Keratinocyte (primary cell): ENCODE data around the gene NKIRAS1. TPM values are rescaled to one million over a fixed set of nuclear protein-coding genes. Genes with fewer than 3 reads are reported as not detected.

Experiments used
- DNase-seq: peaks from one replicate; pipeline ENCODE4 v3.0.0-alpha.2; 2011; ENCODE audit warnings: low read depth, missing footprints, low spot score
- FAIRE-seq: peaks from 2 replicates; lab custom pipeline; 2011; peaks lifted over from hg19 to GRCh38; lab: Jason Lieb, UNC
- H2AFZ ChIP-seq: 2 replicates; pipeline ENCODE4 v1.6.0; 2012; ENCODE audit warnings: low read length, control low read depth, inconsistent platforms; ENCODE audit not compliant: control insufficient read depth
- H3K27ac ChIP-seq: 2 replicates; pipeline ENCODE4 v1.5.1; 2011; ENCODE audit warnings: low read length; ENCODE audit not compliant: control insufficient read depth, insufficient read depth
- H3K27me3 ChIP-seq: 3 replicates; pipeline ENCODE4 v1.6.0; 2011; ENCODE audit warnings: low read length; ENCODE audit not compliant: control insufficient read depth, insufficient read depth; ENCODE audit errors: extremely low read depth
- H3K36me3 ChIP-seq, 2 experiments: 2 replicates in 1 of 2; 3 replicates in 1 of 2; pipeline ENCODE4 v1.5.1; 2011; ENCODE audit warnings: low read length in 2 of 2, mild to moderate bottlenecking in 1 of 2; ENCODE audit not compliant: control insufficient read depth in 2 of 2, insufficient read depth in 2 of 2; ENCODE audit errors: extremely low read depth in 1 of 2
- H3K4me1 ChIP-seq: 3 replicates; pipeline ENCODE4 v1.5.1; 2011; ENCODE audit warnings: low read length; ENCODE audit not compliant: control insufficient read depth, insufficient read depth; ENCODE audit errors: extremely low read depth
- H3K4me2 ChIP-seq: 3 replicates; pipeline ENCODE4 v1.6.0; 2011; ENCODE audit warnings: low read depth, low read length; ENCODE audit not compliant: control insufficient read depth, insufficient read depth; ENCODE audit errors: extremely low read depth
- H3K4me3 ChIP-seq, 3 experiments: fragments of 200-600 bp in 1 of 3; sonication (generic) in 1 of 3; 2 replicates in 2 of 3; 3 replicates in 1 of 3; pipeline ENCODE4 v1.5.1; 2011 to 2016; ENCODE audit warnings: low read length in 3 of 3, mild to moderate bottlenecking in 3 of 3, control low read depth in 2 of 3, inconsistent platforms in 1 of 3, low read depth in 1 of 3, mixed read lengths in 1 of 3, mixed run types in 1 of 3, moderate library complexity in 1 of 3; ENCODE audit not compliant: control insufficient read depth in 2 of 3, insufficient read depth in 2 of 3; ENCODE audit errors: extremely low read depth in 1 of 3
- H3K79me2 ChIP-seq: 2 replicates; pipeline ENCODE4 v1.6.0; 2012; ENCODE audit warnings: low read length; ENCODE audit not compliant: control insufficient read depth, insufficient read depth
- H3K9ac ChIP-seq: 3 replicates; pipeline ENCODE4 v1.6.0; 2011; ENCODE audit warnings: low read length; ENCODE audit not compliant: control insufficient read depth, insufficient read depth; ENCODE audit errors: extremely low read depth
- H3K9me1 ChIP-seq: 3 replicates; pipeline ENCODE4 v1.6.0; 2011; ENCODE audit warnings: low read length; ENCODE audit not compliant: control insufficient read depth, insufficient read depth; ENCODE audit errors: extremely low read depth
- H3K9me3 ChIP-seq: 2 replicates; pipeline ENCODE4 v1.5.1; 2012; ENCODE audit warnings: low read depth, low read length; ENCODE audit not compliant: control insufficient read depth
- H4K20me1 ChIP-seq: 3 replicates; pipeline ENCODE4 v1.6.0; 2011; ENCODE audit warnings: low read length; ENCODE audit not compliant: control insufficient read depth, insufficient read depth; ENCODE audit errors: extremely low read depth
- CTCF ChIP-seq, 3 experiments: IDR thresholded peaks in 1 of 3; conservative IDR thresholded peaks in 1 of 3; optimal IDR thresholded peaks in 1 of 3; 2 replicates in 2 of 3; 3 replicates in 1 of 3; pipeline versions ENCODE3 to v1.5.1; 2011; ENCODE audit warnings: low read length in 3 of 3, mild to moderate bottlenecking in 3 of 3, moderate library complexity in 2 of 3, control low read depth in 1 of 3, inconsistent platforms in 1 of 3; ENCODE audit not compliant: insufficient read depth in 2 of 3; ENCODE audit errors: extremely low read depth in 1 of 3
- EZH2 ChIP-seq: IDR thresholded peaks from one replicate; pipeline ENCODE4 v1.6.1; 2012; ENCODE audit warnings: inconsistent platforms, mild to moderate bottlenecking, low read length, moderate library complexity
- dilution Hi-C: fragments of 300-500 bp; cut with MboI; formaldehyde crosslinking; loops from one replicate; pipeline ENCODE4 v1.7.0; 2020; ENCODE audit warnings: low sequenced_read_pairs; ENCODE audit not compliant: extremely low pct_ligation_motif_present
- polyA plus RNA-seq, 5 experiments: library from polyadenylated mRNA; depleted of rRNA in 3 of 5; stranded (reverse) in 3 of 5; stranded (forward) in 1 of 5; unstranded in 1 of 5; fragments of >200 nt; gene quantifications; 1 replicate in 1 of 5; 2 replicates in 3 of 5; 3 replicates in 1 of 5; pipeline versions ENCODE4 v1.2.1 to v1.2.3, GENCODE V29; 2011 to 2012; ENCODE audit warnings: missing spikeins in 2 of 5, low read depth in 1 of 5, low replicate concordance in 1 of 5

NKIRAS1 gene
- polyA plus RNA-seq, 1 donor (not counting 4 experiments of a cell fraction or from before 2014, with no cell fraction given) = 10.7 TPM

GRCh38 chr3:23916152-23916885 lies 471 bp downstream of the NKIRAS1 start:
- H3K79me2 ChIP-seq = peaks cover 30% of the 10 kb centered on the region

GRCh38 chr3:23915537-23916108 lies 1.2 kb downstream of the NKIRAS1 start:
- Histone ChIP-seq H3K27me3 (no peaks in the 10 kb centered on the region), H3K4me3 (peak overlapping the region; percentile 70 to 99 (median 91)), H3K27ac (no peak overlapping the region), H3K9me1 (no peaks in the 10 kb centered on the region), H4K20me1 (peaks cover 17% of the 10 kb centered on the region), H3K4me1 (peaks cover 16% of the 10 kb centered on the region), H3K36me3 (peaks cover 7 to 24% of the 10 kb centered on the region in 2 experiments), H3K9ac (peak overlapping the region; percentile 97), H2AFZ (no peak overlapping the region), H3K4me2 (peak overlapping the region; percentile 83), H3K79me2 (peaks cover 30% of the 10 kb centered on the region), H3K9me3 (no peaks in the 10 kb centered on the region)
- no peak for DNase-seq
- dilution Hi-C loops = no loop called here
- no peak for FAIRE-seq
- TF ChIP-seq CTCF (optimal IDR thresholded peaks at IDR 0.05 in 1 of 3, IDR thresholded peaks at IDR 0.05 in 1 of 3, conservative IDR thresholded peaks at IDR 0.05 in 1 of 3; ENCODE audit: extremely low read depth in 1 of 3, insufficient read depth in 2 of 3, low read length in 3 of 3) = no peak
- no peak for TF ChIP-seq EZH2

More at GRCh38 chr3:23916152-23916885, 471 bp downstream of the NKIRAS1 start:
- H3K4me3 ChIP-seq = peak overlapping the region; percentile 70 to 99 (median 91)
- TF ChIP-seq EZH2 (no peak), CTCF (optimal IDR thresholded peaks at IDR 0.05 in 1 of 3, IDR thresholded peaks at IDR 0.05 in 1 of 3, conservative IDR thresholded peaks at IDR 0.05 in 1 of 3; ENCODE audit: extremely low read depth in 1 of 3, insufficient read depth in 2 of 3, low read length in 3 of 3) (no peak)
- FAIRE-seq = no peak
- no peak for DNase-seq
- peak overlapping the region; percentile 86 for H3K27ac ChIP-seq
- dilution Hi-C loops = no loop called here
- peaks cover 16% of the 10 kb centered on the region for H3K4me1 ChIP-seq
- peaks cover 7 to 24% of the 10 kb centered on the region in 2 experiments for H3K36me3 ChIP-seq
- peak overlapping the region; percentile 83 for H3K4me2 ChIP-seq
- peaks cover 17% of the 10 kb centered on the region for H4K20me1 ChIP-seq
- H3K27me3 ChIP-seq = no peaks in the 10 kb centered on the region
- peak overlapping the region; percentile 88 for H2AFZ ChIP-seq
- no peaks in the 10 kb centered on the region for H3K9me3 ChIP-seq
- H3K9me1 ChIP-seq = no peaks in the 10 kb centered on the region
- peak overlapping the region; percentile 97 for H3K9ac ChIP-seq
